ENCODE results near the gene FAM43A.

Gene FAM43A

DNA sequence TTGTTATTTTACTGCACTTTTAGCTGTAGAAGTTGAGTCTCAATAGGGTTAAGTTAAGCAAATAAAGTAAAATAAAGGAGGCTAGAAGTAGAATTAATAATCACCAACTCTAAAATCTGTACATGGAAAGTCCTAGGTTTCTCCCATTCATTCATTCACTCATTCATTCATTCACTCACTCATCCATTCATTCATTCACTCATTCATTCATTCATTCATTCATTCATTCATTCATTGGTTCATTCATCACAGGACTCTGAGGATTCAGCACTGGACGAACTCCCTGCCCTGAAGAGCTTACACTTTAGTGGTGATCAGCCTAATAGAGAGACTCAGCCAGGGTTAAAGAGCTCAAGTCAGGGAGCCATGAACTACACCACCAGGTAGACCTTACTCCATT, 9.2 kb upstream of the FAM43A start:
- DNase-seq = no peak

DNA sequence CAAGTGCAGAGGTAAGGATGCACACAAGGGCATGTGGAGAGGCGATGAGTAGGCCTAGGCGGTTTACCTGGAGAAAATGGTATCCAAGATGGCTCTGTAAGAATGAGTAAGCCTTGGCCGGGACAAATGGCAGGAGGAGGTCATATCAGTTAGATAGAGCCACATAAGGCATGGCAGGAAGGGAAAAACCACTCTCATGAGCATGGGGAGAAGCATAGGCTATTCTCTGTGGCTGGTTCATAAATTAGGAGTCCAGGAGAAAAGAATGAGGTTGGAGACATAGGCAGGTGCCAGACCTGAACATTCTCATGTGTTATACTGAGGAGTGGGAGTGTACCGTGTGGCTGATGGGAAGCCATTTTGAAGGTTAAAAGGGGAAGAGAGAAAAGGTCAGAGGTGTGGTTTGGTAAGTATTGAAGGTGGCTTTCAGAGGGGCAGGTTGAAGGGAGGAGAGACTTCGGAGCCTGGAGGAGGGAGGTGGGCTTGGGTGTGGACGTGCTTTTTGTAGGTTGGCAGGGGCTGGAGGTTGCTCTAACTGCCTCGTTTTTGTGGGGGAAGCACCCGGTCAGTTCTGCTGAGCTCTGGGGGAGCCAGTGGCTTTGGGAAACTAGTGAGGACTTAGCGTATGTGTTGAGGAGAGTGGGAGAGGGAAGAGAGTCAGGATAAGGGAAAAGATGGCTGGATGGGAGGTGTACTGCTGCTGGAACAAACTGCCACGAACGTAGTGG, 4.6 kb upstream of the FAM43A start:
- DNase-seq = no peak

DNA sequence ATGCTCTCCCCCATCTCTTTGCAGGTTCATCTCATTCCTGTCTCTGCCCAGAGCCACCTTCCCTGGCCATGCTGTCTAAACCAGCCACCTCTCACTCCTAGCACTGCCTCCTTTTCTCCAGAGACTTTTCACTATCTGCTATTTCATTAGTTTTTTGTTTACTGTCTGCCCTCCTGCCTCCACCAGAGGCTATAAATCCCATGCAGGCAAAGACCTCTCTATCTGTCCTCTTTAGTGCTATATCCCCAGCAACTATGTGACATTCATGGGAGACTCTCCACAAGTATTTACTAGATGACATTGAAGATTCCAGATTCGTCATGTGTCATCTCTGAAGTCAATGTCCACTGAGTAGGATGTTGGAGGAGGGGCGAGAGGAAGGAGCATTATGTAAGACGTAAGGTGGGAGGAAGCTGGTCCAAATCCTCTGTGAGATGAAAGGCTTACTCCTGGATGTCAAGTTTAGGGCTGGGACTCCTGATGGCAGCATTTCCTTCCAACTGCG, 3.4 kb upstream of the FAM43A start:
- DNase-seq = no peak

- peak; percentile 48 for DNase-seq
Observed at GRCh38 chr3:194682694-194683310, 2.9 kb upstream of the FAM43A start.

GRCh38 chr3:194683380-194683779, 2.3 kb upstream of the FAM43A start:
- no peak for DNase-seq

DNA sequence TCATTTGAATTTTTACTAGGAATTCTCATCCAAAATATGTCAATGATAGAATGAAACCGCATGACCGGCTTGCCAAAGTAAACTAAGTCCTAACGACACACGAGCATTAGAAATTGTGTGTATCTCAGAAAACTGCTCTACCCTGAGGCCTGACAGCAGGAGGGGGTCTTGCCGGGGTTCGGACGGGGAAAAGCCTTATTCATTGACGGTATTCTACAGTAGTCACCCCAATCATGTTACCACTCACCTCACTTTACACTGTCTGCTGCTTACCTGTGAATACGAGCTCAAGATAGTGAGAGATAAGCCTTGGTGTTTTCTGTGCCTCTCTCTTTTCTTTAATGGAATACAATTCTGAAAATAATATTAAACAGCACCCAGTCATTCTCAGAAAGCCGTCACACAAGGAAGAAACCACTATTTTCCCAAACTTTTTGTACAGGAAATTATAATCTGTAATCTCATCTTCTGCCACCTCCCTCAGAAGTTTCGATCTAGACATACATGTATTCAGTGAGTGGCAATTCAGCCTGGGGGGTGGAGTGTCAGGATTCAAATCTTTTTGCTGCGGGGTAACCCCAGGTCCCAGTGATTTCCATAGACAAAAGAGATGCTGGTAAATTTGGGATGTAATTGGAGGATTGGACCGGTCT, 492 bp upstream of the FAM43A start:
- DNase-seq = no peak

DNA sequence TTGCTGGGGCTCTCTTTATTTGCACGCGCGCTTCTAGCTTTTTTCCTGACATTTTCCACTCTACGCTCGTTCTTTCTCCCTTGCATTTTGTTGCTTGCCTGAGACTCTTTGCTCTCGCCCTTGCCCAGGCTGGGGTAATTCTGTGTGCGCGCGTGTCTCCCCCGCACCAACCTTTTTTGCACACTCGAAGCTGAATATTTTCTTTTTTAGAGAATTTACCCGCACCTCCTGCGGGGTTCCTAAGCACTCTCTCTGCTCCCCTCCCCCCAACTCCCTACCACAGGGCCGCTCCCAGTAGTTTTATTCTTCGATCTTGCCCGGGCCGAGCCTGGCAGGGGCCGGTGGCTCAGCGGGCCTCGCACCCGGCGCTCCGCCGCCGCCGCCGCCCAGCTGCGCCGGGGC, 732 bp downstream of the FAM43A start:
- no peak for DNase-seq

- DNase-seq = no peak
Observed at GRCh38 chr3:194686816-194687637, 1.3 kb downstream of the FAM43A start.

DNA sequence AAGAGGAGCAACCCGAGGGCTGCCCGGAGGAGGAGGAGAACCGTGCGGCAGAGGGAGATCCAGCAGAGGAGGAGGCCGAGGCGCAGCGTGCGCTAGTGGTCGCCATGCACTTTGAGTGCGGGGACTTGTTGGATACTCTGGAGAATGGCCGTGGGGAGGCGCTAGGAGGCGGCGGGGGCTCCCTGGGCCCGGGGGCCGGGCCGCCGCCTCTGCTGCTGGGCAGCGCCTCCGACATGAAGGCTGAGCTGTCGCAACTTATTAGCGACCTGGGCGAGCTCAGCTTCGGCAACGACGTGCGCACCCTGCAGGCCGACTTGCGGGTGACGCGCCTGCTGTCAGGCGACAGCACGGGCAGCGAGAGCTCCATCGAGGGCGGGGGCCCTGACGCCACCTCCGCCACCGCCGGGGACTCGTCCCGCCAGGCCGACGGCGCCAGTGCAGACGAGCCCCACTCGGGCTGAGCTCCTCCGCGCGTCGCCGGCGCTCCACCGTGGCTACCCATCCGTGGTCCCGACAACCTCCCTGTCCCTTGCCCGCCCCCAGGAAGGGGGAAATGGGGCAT, 2.0 kb downstream of the FAM43A start:
- no peak for DNase-seq

DNA sequence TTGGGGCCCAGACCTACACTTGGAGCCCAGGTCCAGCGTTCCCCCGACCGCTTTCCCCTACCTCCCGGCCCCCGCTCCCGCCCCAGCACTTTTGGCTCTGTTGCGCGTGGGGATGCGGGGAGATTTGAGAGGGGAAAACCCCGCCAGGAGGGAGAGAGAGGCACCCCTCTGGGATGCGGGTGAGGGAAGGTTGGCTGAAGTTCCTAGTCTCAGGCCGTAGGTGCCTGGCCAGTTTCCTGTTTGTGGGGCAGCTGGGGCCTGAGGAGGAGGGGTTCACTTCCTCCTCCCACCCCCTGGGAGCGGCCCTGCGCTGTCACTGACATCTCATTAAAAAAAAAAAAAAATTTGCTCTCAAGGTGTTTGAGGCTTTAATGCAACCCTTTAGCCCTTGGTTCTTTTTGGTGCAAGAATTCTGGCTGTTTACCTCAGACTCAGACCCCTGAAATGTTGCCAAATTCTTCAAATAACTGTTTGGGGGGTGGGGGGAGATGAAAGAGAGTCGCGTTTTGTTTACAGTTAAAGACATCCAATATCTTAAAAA, 2.6 kb downstream of the FAM43A start:
- no peak for DNase-seq

DNA sequence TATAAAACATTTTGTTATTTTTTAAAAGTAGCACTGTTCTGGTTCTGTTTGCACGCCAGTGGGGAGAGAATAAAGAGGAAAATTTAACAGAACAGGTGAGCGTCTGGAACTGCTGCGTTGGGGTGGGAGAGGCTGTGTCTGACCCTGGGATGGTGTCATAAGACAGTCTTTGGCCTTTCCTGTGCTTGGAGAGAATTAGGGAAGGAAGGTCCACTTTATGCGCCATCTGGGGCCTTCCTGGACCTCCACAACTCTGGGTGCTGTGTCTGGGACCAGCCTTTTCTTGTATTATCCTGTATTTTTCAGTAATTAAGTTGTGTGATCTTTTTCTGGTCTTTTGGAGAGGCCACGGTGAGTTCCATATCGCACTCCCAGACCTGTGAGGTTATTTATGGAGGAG, 3.3 kb downstream of the FAM43A start:
- DNase-seq = no peak

DNA sequence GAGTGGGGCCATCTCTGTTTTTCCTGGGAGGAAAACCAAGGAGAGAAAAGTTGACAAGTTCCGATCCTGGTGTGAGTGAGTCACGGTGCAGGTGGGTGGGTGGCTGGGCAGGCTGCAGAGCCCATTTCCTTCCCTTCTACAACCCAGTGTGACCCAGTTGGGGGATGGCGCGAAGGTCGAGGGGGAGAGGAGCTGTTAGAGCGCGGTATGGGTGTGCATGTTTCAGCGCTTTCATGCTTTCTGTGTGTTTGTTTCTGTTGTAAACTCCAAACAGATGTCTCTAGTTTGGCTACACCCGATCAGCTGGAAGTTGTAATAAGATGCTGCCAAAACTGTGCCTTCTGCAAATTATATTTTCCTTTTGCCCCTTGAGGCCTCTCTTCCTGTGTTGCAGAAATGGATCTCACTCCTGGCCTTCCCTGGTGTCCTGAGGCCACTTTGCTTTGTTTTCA, 3.8 kb downstream of the FAM43A start:
- DNase-seq = no peak

GRCh38 chr3:194690501-194691372, 5.1 kb downstream of the FAM43A start:
- no peak for DNase-seq

DNA sequence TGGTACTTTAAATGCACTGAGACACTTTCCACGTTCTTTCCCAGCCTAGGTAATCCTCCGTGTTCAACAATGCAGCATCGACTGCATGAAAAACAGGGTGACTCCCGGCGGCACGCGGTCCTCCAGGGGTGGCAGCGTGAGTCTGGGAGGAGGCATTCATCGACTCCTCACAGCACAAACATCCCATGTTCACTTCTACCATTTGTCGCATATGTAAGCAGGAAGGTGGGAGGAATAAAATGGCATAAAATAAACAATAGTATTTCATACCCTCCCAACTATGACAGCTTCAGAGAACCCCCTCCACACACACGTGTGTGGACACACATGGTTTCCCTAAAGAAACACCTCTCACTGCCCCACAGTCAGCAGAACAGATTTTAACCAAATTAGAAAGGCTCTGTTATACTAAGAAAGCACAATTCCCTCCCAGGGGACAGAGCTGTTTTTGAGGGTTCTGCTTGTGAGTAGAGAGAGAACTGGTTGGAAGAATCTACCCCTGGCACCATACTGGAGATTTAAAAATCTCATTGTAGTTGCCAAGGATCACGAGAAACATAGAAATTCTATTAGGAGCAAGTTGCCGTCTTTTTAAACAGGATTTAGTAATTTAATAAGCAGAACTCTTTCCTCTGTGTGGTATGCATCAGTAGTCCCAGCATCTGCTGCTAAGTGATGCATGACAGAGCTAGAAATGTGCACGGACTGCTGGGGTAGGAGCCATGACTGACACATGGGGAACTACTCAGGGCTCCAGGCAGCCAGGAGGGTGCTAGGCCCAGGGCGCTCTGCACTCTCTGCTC, 6.0 kb downstream of the FAM43A start:
- no peak for DNase-seq

DNA sequence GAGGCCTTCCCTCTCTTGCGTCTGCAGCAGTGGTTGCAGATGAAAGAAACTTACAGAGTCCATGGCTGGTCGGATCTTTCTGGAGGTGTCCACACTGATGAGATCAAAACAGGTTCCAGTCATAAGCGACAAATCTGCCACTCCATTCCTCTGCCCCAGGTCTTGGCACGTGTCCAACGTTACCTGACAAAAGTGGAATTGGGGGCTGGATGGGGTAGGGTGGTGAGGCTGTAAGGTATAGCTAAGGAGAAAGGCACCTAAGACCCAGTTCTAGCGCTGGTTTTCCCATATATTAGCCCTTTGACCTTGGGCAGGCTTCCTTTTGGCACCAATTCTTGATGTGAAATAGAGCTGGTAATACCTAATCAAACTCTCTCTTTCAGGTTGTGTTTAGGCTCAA, 11.0 kb downstream of the FAM43A start:
- no peak for DNase-seq

- DNase-seq = no peak
Observed at GRCh38 chr3:194702545-194702944, 16.9 kb downstream of the FAM43A start.

DNA sequence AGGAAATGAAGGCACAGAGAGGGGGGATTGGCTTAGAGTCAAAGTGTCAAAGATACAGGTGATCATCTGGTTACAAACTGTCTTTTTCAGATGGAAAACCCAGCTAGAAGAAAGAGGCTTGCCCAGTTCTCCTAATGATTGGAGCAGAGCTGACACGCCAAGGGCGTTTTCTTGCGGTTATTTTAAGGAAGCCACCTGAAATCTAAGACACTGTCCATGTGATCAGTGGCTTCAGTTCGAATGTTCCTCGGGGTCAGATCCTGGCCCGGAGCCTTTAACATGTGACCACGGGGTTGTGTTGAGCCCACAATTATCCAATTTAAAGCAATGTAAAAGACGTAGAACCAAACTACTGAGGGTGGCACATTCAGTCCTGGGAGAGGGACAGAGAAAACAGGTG, 19.5 kb downstream of the FAM43A start:
- no peak for DNase-seq

GRCh38 chr3:194705761-194706160, 20.1 kb downstream of the FAM43A start:
- no peak for DNase-seq

DNA sequence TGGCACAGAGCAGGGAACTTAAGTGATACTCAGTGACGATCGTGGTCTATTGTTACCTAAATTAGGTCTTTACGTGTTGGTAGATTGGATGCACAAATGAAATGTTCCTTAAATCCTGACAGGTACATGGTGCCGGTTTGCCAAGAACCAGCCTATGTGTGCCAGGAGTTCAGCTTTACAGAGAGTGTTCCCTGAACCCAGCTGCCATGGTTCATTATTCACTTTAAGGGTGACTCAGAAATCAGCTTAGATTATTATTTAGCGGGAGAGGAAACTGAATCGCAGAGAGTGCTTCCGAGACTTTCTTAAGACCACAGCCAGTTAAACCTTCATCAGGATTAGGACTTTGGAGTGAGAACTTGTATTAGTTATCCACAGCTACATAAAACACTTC, 21.5 kb downstream of the FAM43A start:
- DNase-seq = no peak

DNA sequence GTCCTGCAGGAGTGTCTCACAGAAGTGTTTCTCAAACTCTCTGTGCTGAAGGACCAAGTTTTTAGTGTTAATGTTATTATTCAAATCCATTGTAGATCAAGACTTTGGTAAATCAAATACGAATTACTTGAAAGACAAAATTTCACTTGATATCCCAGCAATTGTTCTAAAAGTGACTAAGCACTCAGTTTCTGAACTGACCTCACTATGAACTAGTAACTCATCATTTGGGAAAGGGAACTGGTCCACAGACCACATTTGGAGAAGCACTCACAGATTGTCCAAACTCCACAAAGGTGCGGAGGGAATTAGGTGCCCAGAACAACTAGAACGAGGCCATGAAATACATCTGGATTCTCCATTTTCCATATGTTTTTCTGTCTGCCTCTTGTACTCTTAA, 25.6 kb downstream of the FAM43A start:
- DNase-seq = no peak

- DNase-seq = no peak
Observed at GRCh38 chr3:194711913-194712312, 26.2 kb downstream of the FAM43A start.
